ENCODE data around the gene SPTAN1.
"Not testable (repeated sequence)": the region's sequence is repeated elsewhere in the genome, so short reads cannot be mapped to it uniquely, and the experiment has no call there.

SPTAN1 gene

GRCh38 chr9:128654481-128654880, 102.1 kb downstream of the SPTAN1 start:
- FAIRE-seq: no peak
- DNase-seq (ENCODE audit: insufficient read length, low spot score): no peak

GRCh38 chr9:128656416-128657343, 104.3 kb downstream of the SPTAN1 start, which contains the start of gene DYNC2I2:
DYNC2I2 (minus strand) TSS chr9:128656847; CDS start chr9:128656726, 121 bp downstream.
- DNase-seq (ENCODE audit: insufficient read length, low spot score) (peak; percentile 79), FAIRE-seq (peak; percentile 68)

- no peak for FAIRE-seq
These were observed 104.9 kb downstream of the SPTAN1 start for GRCh38 chr9:128657344-128657704.

GRCh38 chr9:128657796-128658195, 105.4 kb downstream of the SPTAN1 start:
- FAIRE-seq (no peak), DNase-seq (ENCODE audit: insufficient read length, low spot score) (no peak)

More at GRCh38 chr9:128657344-128657704, 104.9 kb downstream of the SPTAN1 start:
- no peak for DNase-seq (ENCODE audit: insufficient read length, low spot score)

GRCh38 chr9:128666481-128666941, 114.1 kb downstream of the SPTAN1 start:
- DNase-seq (ENCODE audit: insufficient read length, low spot score); FAIRE-seq: not testable (repeated sequence)

- DNase-seq (ENCODE audit: insufficient read length, low spot score) (no peak), FAIRE-seq (no peak)
These were observed 117.4 kb downstream of the SPTAN1 start for GRCh38 chr9:128669786-128670185.

GRCh38 chr9:128675382-128675781, 123.0 kb downstream of the SPTAN1 start:
- no peak for DNase-seq (ENCODE audit: insufficient read length, low spot score)
- FAIRE-seq: no peak

- FAIRE-seq (no peak), DNase-seq (ENCODE audit: insufficient read length, low spot score) (no peak)
These were observed 125.4 kb downstream of the SPTAN1 start for GRCh38 chr9:128677794-128678193.

Measured in GM19239 (cell line).